ENCODE results near the gene SNRK. TPM values are rescaled to one million over a fixed set of nuclear protein-coding genes. Genes with fewer than 3 reads are reported as not detected.
A peak's percentile ranks its signal among the peaks of the same experiment; 100 is the strongest.

The SNRK gene
- total RNA-seq, 4 donors from 2014 or later = 30.7 to 50.4 (median 45.8) TPM

DNA sequence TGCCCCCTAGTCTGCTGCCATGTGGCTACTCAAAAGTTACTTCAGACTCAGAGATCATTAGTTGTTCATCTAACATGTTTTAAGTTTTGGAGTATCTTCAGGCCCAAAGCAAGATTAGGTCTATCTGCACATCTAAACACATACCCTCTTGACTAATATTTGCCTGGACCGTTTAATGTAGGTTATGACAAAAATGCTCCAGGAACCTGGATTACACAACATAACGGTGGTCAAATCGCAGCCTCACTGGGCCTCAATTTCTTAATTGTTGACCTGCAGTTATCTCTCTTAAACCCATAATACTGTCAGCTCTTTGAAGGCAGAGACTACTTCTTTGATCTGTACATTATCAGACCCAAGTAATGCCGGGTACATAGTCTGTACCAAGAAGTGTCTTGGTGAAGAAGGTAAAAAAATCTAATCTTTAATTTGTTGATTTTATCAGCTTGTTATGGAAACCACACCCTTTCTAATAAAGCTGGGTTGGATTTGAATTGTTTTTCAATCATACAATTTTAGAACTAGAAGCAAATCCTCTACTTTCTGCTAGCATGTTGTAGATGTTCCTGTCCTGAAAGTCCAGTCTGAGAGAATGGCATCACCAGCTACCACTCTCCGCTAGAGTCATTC lies 3.6 kb downstream of the SNRK start:
- intact Hi-C loops (cut with DNase I) = loop anchor here (10.0 kb wide), 2 partner anchors 125 to 215 kb away; no protein-coding TSS in a partner anchor
- no peaks in the 10 kb centered on the region for H3K36me3 ChIP-seq
- no peaks in the 10 kb centered on the region for H3K9me3 ChIP-seq
- H3K27ac ChIP-seq (replicated peaks in 1 of 4) = peak overlapping the region; percentile 86 to 96 (median 91)
- TF ChIP-seq EP300 (IDR thresholded peaks at IDR 0.05) = no peak
- TF ChIP-seq POLR2AphosphoS5 (IDR thresholded peaks at IDR 0.05) = no peak
- TF ChIP-seq, protein P1, sequence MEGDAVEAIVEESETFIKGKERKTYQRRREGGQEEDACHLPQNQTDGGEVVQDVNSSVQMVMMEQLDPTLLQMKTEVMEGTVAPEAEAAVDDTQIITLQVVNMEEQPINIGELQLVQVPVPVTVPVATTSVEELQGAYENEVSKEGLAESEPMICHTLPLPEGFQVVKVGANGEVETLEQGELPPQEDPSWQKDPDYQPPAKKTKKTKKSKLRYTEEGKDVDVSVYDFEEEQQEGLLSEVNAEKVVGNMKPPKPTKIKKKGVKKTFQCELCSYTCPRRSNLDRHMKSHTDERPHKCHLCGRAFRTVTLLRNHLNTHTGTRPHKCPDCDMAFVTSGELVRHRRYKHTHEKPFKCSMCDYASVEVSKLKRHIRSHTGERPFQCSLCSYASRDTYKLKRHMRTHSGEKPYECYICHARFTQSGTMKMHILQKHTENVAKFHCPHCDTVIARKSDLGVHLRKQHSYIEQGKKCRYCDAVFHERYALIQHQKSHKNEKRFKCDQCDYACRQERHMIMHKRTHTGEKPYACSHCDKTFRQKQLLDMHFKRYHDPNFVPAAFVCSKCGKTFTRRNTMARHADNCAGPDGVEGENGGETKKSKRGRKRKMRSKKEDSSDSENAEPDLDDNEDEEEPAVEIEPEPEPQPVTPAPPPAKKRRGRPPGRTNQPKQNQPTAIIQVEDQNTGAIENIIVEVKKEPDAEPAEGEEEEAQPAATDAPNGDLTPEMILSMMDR (IDR thresholded peaks at IDR 0.05) = no peak
- TF ChIP-seq POLR2A (IDR thresholded peaks at IDR 0.05; ENCODE audit: low read depth) = no peak
- peak overlapping the region; percentile 62 to 92 (median 70) for H3K4me3 ChIP-seq
- WGBS = 75% methylated on average over 5 of the region's 5 CpGs
- H3K27me3 ChIP-seq = no peaks in the 10 kb centered on the region
- peaks cover 65 to 86% (median 82%) of the 10 kb centered on the region in 4 donors for H3K4me1 ChIP-seq
- no peak for DNase-seq (ENCODE audit: extremely low spot score)

DNA sequence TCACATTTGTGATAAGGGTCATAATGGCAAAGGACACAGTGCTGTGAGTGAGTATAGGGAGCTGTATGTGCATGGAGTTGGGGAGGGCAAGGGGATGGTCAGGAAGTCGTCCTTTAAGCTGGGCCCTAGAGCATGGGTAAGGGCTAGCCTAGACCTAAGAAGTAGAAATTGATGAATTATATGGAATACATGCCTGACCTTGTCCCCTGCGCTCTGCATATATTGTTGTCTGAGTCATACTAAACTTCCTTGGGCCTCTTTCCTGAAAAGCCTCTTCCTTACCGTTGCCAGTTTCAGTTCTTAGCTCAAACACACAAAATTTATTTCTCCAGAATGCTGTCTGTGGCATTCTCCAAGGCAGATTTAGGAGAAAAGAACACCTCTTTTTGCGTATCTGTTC lies 4.6 kb downstream of the SNRK start:
- no peaks in the 10 kb centered on the region for H3K36me3 ChIP-seq
- TF ChIP-seq EP300 (IDR thresholded peaks at IDR 0.05) = no peak
- no peak for TF ChIP-seq POLR2AphosphoS5 (IDR thresholded peaks at IDR 0.05)
- TF ChIP-seq POLR2A (IDR thresholded peaks at IDR 0.05; ENCODE audit: low read depth) = no peak
- H3K4me1 ChIP-seq = peaks cover 71 to 90% (median 87%) of the 10 kb centered on the region in 4 donors
- peak overlapping the region; percentile 3 to 92 (median 10) for H3K4me3 ChIP-seq
- no peaks in the 10 kb centered on the region for H3K27me3 ChIP-seq
- WGBS = 47% methylated on average over 4 of the region's 4 CpGs
- H3K9me3 ChIP-seq = no peaks in the 10 kb centered on the region
- H3K27ac ChIP-seq (replicated peaks in 1 of 4) = peak overlapping the region; percentile 8 to 86 (median 34)
- DNase-seq (ENCODE audit: extremely low spot score) = no peak
- intact Hi-C loops (cut with DNase I) = no loop called here

DNA sequence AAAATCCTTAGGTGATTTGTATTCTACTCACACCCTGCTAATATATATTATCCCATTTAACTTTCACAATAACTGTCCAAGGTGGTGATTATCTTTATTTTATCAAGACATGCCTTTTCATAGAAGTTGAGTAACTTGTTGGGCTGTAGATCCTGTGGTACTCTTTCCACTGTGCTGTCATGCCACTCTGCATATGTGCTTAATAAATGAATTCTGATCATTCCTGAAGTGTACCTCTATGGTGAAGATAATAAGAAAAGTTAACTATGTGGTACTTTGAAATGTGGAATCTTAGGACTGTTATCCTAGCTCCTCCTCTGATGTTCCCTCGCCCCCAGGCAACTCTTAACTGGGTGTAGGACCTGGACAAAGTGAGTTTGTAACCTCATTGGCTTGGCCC lies 5.2 kb downstream of the SNRK start:
- peaks cover 73 to 95% (median 88%) of the 10 kb centered on the region in 4 donors for H3K4me1 ChIP-seq
- intact Hi-C loops (cut with DNase I) = no loop called here
- TF ChIP-seq EP300 (IDR thresholded peaks at IDR 0.05) (no peak), POLR2A (IDR thresholded peaks at IDR 0.05; ENCODE audit: low read depth) (no peak), POLR2AphosphoS5 (IDR thresholded peaks at IDR 0.05) (no peak)
- TF ChIP-seq, protein P1 (IDR thresholded peaks at IDR 0.05) = no peak

DNA sequence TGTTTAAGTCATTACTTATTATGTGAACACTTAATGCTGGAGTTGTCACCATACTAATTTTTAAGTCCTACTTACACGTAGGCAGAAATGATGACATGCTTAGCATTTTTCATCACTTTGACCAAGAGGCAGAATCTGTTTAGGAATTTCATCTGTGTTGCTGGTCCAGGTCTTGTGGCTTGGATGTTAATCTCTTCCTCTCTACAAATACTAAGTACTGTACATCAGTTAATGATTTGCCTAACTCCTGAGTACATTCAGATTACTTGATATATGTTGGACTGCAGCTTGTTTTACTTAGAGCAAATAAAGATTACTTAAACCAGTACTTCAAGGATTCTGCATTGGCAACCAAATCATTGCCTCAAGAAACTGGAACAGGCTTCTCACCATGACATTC lies 8.6 kb downstream of the SNRK start:
- WGBS = 27% methylated on average over 1 of the region's 1 CpG
- Histone ChIP-seq H3K27me3 (no peaks in the 10 kb centered on the region), H3K9me3 (no peaks in the 10 kb centered on the region), H3K4me3 (no peak overlapping the region), H3K4me1 (peaks cover 78 to 100% (median 94%) of the 10 kb centered on the region in 4 donors), H3K27ac (replicated peaks in 1 of 4) (peak overlapping the region in 1 of 4 donors; percentile 11), H3K36me3 (no peaks in the 10 kb centered on the region)
- TF ChIP-seq, protein P1 (IDR thresholded peaks at IDR 0.05) = no peak
- TF ChIP-seq EP300 (IDR thresholded peaks at IDR 0.05) = no peak
- TF ChIP-seq POLR2A (IDR thresholded peaks at IDR 0.05; ENCODE audit: low read depth) = no peak
- no peak for TF ChIP-seq POLR2AphosphoS5 (IDR thresholded peaks at IDR 0.05)
- no peak for DNase-seq (ENCODE audit: extremely low spot score)
- intact Hi-C loops (cut with DNase I) = no loop called here

More for the DNA sequence above, 5.2 kb downstream of the SNRK start:
- no peaks in the 10 kb centered on the region for H3K27me3 ChIP-seq
- H3K36me3 ChIP-seq = no peaks in the 10 kb centered on the region
- H3K27ac ChIP-seq (replicated peaks in 1 of 4) = peak overlapping the region in 3 of 4 donors; percentile 29 to 86 (median 39)
- H3K9me3 ChIP-seq = no peaks in the 10 kb centered on the region
- no peak for DNase-seq (ENCODE audit: extremely low spot score)
- WGBS = 86% methylated on average over 1 of the region's 1 CpG
- H3K4me3 ChIP-seq = peak overlapping the region in 2 of 4 donors; percentile 3 to 9

DNA sequence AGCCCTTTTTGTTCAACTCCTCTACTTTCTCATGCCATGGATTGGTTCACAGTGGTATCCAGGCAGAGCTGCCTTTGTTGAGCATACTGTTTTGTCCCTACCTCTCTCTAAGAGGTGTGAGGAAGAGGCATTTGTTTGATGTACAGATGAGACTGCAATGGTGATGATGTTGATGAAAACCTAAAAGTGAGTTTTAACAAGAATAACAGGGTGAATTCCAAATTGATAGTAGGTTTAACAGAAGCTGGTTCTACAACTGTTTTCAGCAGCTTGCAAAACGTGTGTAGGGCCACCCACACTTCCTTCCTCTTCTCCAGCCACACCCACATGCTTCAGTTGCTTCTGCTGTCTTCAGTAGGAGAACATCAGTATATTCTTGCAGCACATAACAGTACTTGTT lies 10.2 kb downstream of the SNRK start:
- Histone ChIP-seq H3K9me3 (no peaks in the 10 kb centered on the region), H3K36me3 (no peaks in the 10 kb centered on the region), H3K4me3 (no peak overlapping the region), H3K4me1 (peaks cover 68 to 96% (median 90%) of the 10 kb centered on the region in 4 donors), H3K27me3 (no peaks in the 10 kb centered on the region), H3K27ac (replicated peaks in 1 of 4) (no peak overlapping the region)
- intact Hi-C loops (cut with DNase I) = no loop called here
- 12% methylated on average over 1 of the region's 1 CpG for WGBS
- TF ChIP-seq, protein P1 (IDR thresholded peaks at IDR 0.05) = no peak
- TF ChIP-seq POLR2AphosphoS5 (IDR thresholded peaks at IDR 0.05) = peak in 1 of 2 donors; percentile 14
- no peak for DNase-seq (ENCODE audit: extremely low spot score)

All from esophagus muscularis mucosa (tissue), 4 donors.